A375 (cell line): ENCODE data around the gene PRR23B. TPM values are rescaled to one million over a fixed set of nuclear protein-coding genes. Genes with fewer than 3 reads are reported as not detected.

ENCODE experiments used
- total RNA-seq: library from RNA; depleted of rRNA; stranded (reverse); fragments of >200 nt; shearing (Covaris generic); gene quantifications from 2 replicates; pipeline ENCODE4 v1.2.3, GENCODE V29; 2014; rRNA removed

PRR23B gene
- not detected in 2 replicates for total RNA-seq

GRCh38 chr3:139020868-139021234, at the start of gene PRR23B:
TSS of gene PRR23B (minus strand) at chr3:139020926. CDS start at chr3:139020661, 265 bp downstream.

GRCh38 chr3:139044366-139045210, 23.9 kb upstream of the PRR23B start, which contains the start of gene PRR23C:
TSS of gene PRR23C (minus strand) at chr3:139044892. CDS start at chr3:139044620, 272 bp downstream.

GRCh38 chr3:139006051-139006716, 14.5 kb downstream of the PRR23B start, which contains the start of gene PRR23A:
TSS of gene PRR23A (minus strand) at chr3:139006268. CDS start at chr3:139006268, 0 bp downstream.

Other genes starting within 250 kb of the PRR23B start
- 10.0 and 10.8 TPM in 2 replicates for gene PIK3CB, start 186.0 kb downstream of the PRR23B start, total RNA-seq
- not detected in 2 replicates for gene FOXL2, start 73.8 kb downstream of the PRR23B start, total RNA-seq
- 0.11 TPM in 1 of 2 replicates, not detected in the other for gene FOXL2NB, start 73.7 kb downstream of the PRR23B start, total RNA-seq
- not detected in 2 replicates for gene PRR23A, start 14.7 kb downstream of the PRR23B start, total RNA-seq
- gene PRR23C, start 24.0 kb upstream of the PRR23B start, total RNA-seq = not detected in 2 replicates